BE2C (cell line): ENCODE measurements around the gene MMP21.

Experiments
- DNase-seq: peaks from one replicate; pipeline ENCODE4 v3.0.0-alpha.2; 2020
- H3K27me3 ChIP-seq: fragments of 250-450 bp; sonication (Bioruptor Pico); 2 replicates; pipeline ENCODE4 v1.5.1; 2020; ENCODE audit warnings: mild to moderate bottlenecking
- H3K36me3 ChIP-seq: fragments of 250-450 bp; sonication (Bioruptor Pico); 2 replicates; pipeline ENCODE4 v1.5.1; 2020; ENCODE audit warnings: mild to moderate bottlenecking
- H3K4me1 ChIP-seq: fragments of 250-450 bp; sonication (Bioruptor Pico); 2 replicates; pipeline ENCODE4 v1.5.1; 2020
- H3K4me3 ChIP-seq: 2 replicates; pipeline ENCODE4 v1.5.1; 2011; ENCODE audit warnings: low read depth, low read length
- H3K9me3 ChIP-seq: fragments of 250-450 bp; sonication (Bioruptor Pico); 2 replicates; pipeline ENCODE4 v1.5.1; 2020
- TF ChIP-seq, protein P1 (sequence below): IDR thresholded peaks from 2 replicates; pipeline ENCODE4 v1.5.1; 2012; ENCODE audit warnings: mild to moderate bottlenecking, low read depth, low read length

Gene MMP21

DNA sequence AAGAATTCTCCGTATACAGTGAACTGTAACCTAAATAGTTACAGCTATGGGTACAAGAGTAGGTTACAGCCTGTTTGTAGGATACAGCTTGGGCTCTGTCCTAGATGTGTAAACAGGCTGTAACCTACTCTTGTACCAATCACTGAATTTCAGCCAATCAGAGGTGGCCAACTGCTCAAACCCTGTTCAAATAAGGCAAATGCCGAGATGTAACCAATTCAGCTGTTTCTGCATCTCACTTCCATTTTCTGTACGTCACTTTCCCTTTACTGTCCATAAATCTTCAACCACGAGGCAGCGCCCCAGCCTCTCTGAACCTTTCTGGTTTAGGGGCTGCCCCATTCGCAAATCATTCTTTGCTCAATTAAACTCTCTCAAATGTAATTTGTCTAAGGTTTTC is 8.3 kb upstream of the MMP21 start:
- Histone ChIP-seq H3K4me1 (no peaks in the 10 kb centered on the region), H3K36me3 (no peaks in the 10 kb centered on the region), H3K27me3 (no peaks in the 10 kb centered on the region), H3K4me3 (no peak overlapping the region), H3K9me3 (no peaks in the 10 kb centered on the region)
- TF ChIP-seq, protein P1, sequence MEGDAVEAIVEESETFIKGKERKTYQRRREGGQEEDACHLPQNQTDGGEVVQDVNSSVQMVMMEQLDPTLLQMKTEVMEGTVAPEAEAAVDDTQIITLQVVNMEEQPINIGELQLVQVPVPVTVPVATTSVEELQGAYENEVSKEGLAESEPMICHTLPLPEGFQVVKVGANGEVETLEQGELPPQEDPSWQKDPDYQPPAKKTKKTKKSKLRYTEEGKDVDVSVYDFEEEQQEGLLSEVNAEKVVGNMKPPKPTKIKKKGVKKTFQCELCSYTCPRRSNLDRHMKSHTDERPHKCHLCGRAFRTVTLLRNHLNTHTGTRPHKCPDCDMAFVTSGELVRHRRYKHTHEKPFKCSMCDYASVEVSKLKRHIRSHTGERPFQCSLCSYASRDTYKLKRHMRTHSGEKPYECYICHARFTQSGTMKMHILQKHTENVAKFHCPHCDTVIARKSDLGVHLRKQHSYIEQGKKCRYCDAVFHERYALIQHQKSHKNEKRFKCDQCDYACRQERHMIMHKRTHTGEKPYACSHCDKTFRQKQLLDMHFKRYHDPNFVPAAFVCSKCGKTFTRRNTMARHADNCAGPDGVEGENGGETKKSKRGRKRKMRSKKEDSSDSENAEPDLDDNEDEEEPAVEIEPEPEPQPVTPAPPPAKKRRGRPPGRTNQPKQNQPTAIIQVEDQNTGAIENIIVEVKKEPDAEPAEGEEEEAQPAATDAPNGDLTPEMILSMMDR = no peak
- DNase-seq = no peak

DNA sequence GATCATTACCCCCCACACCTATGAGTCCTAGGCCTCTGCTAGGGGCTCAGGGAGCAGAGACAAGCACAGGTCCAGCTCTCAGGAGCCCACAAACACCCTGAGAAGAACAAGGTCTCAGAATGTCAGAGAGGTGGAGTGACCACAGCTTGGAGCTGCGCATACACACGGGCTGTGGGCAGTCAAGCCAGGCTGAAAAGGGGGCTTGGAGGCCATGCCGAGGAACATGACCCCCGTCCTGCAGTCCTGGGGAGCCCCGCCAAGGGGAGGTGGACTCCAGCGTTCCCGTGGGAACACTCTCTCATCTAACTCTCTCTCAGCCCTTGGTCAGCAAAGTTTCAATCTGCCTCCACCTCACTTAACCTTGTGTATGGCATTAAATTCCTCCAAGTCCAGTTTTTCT is 7.8 kb upstream of the MMP21 start:
- H3K4me3 ChIP-seq = no peak overlapping the region
- DNase-seq = no peak
- no peaks in the 10 kb centered on the region for H3K36me3 ChIP-seq
- TF ChIP-seq, protein P1 = no peak
- H3K4me1 ChIP-seq = no peaks in the 10 kb centered on the region
- H3K27me3 ChIP-seq = no peaks in the 10 kb centered on the region
- no peaks in the 10 kb centered on the region for H3K9me3 ChIP-seq

DNA sequence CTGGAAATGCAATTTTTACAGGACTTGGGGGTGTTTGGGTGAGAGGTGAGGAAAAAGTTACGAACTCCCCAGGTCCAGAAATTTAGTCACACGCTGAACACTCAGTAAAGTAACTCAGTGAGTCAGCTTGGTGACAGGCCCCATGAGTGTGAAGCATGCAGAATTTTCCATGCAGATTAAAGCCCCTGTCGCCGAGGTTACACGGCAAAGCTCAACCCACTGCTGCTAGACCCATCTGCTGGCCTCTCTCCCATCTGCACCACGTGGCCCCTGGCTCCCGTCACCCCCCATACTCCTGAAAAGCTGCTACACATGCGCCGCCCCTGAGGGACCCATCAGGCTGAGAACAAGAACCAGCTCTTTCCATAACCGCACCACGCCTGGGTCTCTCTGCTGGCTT is 7.0 kb upstream of the MMP21 start:
- Histone ChIP-seq H3K9me3 (no peaks in the 10 kb centered on the region), H3K27me3 (no peaks in the 10 kb centered on the region), H3K4me3 (no peak overlapping the region), H3K36me3 (no peaks in the 10 kb centered on the region), H3K4me1 (no peaks in the 10 kb centered on the region)
- DNase-seq = no peak
- TF ChIP-seq, protein P1 = no peak

DNA sequence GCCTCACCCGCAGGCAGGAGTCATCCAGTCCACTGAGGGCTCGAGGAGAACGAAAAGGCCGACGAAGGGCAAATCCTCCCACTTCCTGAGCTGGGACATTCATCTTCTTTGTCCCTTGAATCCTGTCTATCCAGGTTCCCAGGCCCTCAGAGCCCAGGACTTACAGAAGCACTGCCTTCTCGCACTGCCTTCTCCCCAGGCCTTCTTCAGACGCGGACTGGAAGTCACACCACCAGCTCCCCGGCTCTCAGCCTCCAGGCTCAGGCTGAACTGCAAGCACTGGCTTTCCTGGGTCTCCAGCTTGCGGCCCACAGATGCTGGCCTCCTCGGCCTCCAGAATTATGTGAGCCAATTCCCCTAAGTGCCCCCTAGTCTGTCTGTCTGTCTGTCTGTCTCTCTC is 6.4 kb upstream of the MMP21 start:
- DNase-seq = no peak
- Histone ChIP-seq H3K4me1 (no peaks in the 10 kb centered on the region), H3K4me3 (no peak overlapping the region), H3K27me3 (no peaks in the 10 kb centered on the region), H3K9me3 (no peaks in the 10 kb centered on the region), H3K36me3 (no peaks in the 10 kb centered on the region)
- TF ChIP-seq, protein P1 = no peak

DNA sequence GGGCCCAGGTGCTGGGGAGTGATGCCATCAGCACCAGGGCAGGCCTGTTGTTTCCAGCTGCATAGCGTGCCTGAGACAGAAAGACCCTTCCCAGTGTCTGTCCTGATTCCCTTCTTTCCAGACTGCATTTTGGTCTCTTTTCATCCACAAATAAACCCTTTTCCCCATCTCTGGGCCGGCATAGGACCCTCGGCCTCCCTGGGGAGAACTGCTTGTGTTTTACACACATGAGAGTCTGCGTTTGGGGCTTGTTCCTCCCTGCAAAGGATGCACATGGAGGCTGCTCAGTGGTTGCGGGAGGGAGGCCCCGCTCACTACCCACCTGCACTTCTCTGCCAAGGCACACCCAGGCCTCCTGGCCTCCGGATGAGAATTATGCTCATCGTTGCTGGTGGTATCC is 5.8 kb upstream of the MMP21 start:
- no peaks in the 10 kb centered on the region for H3K27me3 ChIP-seq
- no peak for DNase-seq
- H3K9me3 ChIP-seq = no peaks in the 10 kb centered on the region
- no peaks in the 10 kb centered on the region for H3K4me1 ChIP-seq
- TF ChIP-seq, protein P1 = no peak
- H3K36me3 ChIP-seq = no peaks in the 10 kb centered on the region
- H3K4me3 ChIP-seq = no peak overlapping the region

DNA sequence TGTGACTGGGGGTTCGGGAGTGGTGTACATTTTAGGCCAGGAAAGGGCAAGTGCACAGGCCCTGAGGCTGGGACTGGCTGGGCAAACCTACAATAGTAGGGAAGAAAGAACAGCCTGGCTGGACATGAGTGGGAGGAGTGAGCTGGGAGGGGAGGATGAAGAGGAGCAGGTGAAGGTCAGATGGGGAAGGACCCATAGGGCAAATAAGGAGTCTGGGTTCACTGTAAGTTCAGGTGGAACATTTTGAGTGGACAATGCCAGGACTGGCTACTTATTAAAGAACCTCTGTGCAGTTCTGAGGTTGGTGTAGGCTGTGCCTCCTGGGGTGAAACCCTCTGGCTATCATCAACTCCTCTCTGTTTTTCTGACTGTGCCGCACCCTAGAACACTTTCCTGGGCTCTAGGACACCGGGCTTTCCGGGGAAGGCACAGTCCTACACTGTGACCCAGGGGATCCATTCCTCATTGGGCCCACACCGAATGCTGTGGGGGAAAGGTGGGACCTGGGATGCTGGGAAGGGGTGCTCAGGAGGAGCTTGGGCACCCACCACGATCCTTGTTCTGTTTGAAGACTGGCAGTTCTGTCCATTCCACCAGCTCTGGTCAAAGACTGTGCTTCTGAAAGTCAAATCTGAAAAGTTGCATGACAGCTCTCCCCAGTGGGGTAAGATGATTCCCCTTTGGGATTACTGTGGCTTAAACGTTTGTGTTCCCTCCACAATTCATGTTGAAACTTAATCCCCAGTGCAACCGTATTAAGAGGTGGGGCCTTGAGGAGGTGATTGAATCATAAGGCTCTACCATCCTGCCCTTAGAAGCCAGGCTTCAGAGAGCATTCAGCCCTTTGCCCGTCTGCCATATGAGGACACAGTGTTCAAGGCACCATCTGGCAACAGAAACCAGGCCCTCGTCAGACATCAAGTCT is 4.0 kb upstream of the MMP21 start:
- DNase-seq = no peak
- no peaks in the 10 kb centered on the region for H3K36me3 ChIP-seq
- no peak overlapping the region for H3K4me3 ChIP-seq
- H3K27me3 ChIP-seq = no peaks in the 10 kb centered on the region
- H3K9me3 ChIP-seq = no peaks in the 10 kb centered on the region
- TF ChIP-seq, protein P1 = no peak
- no peaks in the 10 kb centered on the region for H3K4me1 ChIP-seq
